ENCODE data around the gene KIAA1210. TPM values are rescaled to one million over a fixed set of nuclear protein-coding genes. Genes with fewer than 3 reads are reported as not detected.

Gene KIAA1210
- total RNA-seq, 1 experiment from 2014 or later: not detected

- in situ Hi-C loops (cut with HindIII; ENCODE audit: low pct_unique_long_range_greater_than_20kb, low sequenced_read_pairs): no loop called here
- peaks cover 19% of the 10 kb centered on the region for H3K27me3 ChIP-seq (ENCODE audit: control insufficient read depth, insufficient read depth, low read length)
- ChIA-PET CTCF (interaction anchor here (0.6 to 1.1 kb wide), 6 partner anchors 61 to 149 kb away, joined by 3 to 4 read pairs (median 4); no protein-coding TSS in a partner anchor), POLR2A (interaction anchor here (0.6 kb wide), 1 partner anchor 19 kb away, joined by 3 read pairs; no protein-coding TSS in a partner anchor)
- no peak overlapping the region for H3K4me3 ChIP-seq (ENCODE audit: low read depth in 2 of 2, low read length in 2 of 2)
- TF ChIP-seq REST (IDR thresholded peaks at IDR 0.05; ENCODE audit: insufficient read depth in 1 of 2, low read depth in 2 of 2, low read length in 1 of 2) (no peak), TCF7L2 (IDR thresholded peaks at IDR 0.05; ENCODE audit: low read depth, low read length) (no peak), CTCF (IDR thresholded peaks at IDR 0.05) (peak; percentile 83), POLR2AphosphoS5 (IDR thresholded peaks at IDR 0.05; ENCODE audit: low read depth, low read length) (no peak), SIN3A (IDR thresholded peaks at IDR 0.05; ENCODE audit: borderline replicate concordance, insufficient read depth, low read depth, low read length) (no peak)
- intact Hi-C loops (cut with micrococcal nuclease; ENCODE audit: unreplicated experiment): loop anchor here (1.0 kb wide), 1 partner anchor 99 kb away; no protein-coding TSS in a partner anchor
- DNase-seq (ENCODE audit: low read depth, low spot score) (peak; percentile 36), ATAC-seq (peak; percentile 96)
- no peak overlapping the region for H3K27ac ChIP-seq (ENCODE audit: low read length)
- no peaks in the 10 kb centered on the region for H3K4me1 ChIP-seq (ENCODE audit: control insufficient read depth, insufficient read depth, low read length)
- no peaks in the 10 kb centered on the region for H3K9me3 ChIP-seq (ENCODE audit: control insufficient read depth, insufficient read depth, low read depth, low read length)
- no peaks in the 10 kb centered on the region for H3K36me3 ChIP-seq (ENCODE audit: control insufficient read depth, insufficient read depth, low read length)
- BruUV-seq (replicated peaks): no TSS peak
These were observed 8.7 kb downstream of the KIAA1210 start for GRCh38 chrX:119118780-119119395.

GRCh38 chrX:119107206-119107605, 20.4 kb downstream of the KIAA1210 start:
- ATAC-seq: no peak
- Histone ChIP-seq H3K36me3 (ENCODE audit: control insufficient read depth, insufficient read depth, low read length) (no peaks in the 10 kb centered on the region), H3K4me3 (ENCODE audit: low read depth in 2 of 2, low read length in 2 of 2) (no peak overlapping the region), H3K27ac (ENCODE audit: low read length) (no peak overlapping the region), H3K27me3 (ENCODE audit: control insufficient read depth, insufficient read depth, low read length) (peaks cover 7% of the 10 kb centered on the region), H3K9me3 (ENCODE audit: control insufficient read depth, insufficient read depth, low read depth, low read length) (no peaks in the 10 kb centered on the region), H3K4me1 (ENCODE audit: control insufficient read depth, insufficient read depth, low read length) (no peaks in the 10 kb centered on the region)
- no TSS peak for BruUV-seq (replicated peaks)
- intact Hi-C loops (cut with micrococcal nuclease; ENCODE audit: unreplicated experiment): no loop called here
- ChIA-PET CTCF (interaction anchor here (0.6 kb wide), 1 partner anchor 173 kb away, joined by 7 read pairs; no protein-coding TSS in a partner anchor), POLR2A (no interaction called here)
- DNase-seq (ENCODE audit: low read depth, low spot score): no peak
- no peak for TF ChIP-seq TCF7L2 (IDR thresholded peaks at IDR 0.05; ENCODE audit: low read depth, low read length)
- in situ Hi-C loops (cut with HindIII; ENCODE audit: low pct_unique_long_range_greater_than_20kb, low sequenced_read_pairs): no loop called here

GRCh38 chrX:119105826-119106225, 21.8 kb downstream of the KIAA1210 start:
- ATAC-seq: no peak
- no peaks in the 10 kb centered on the region for H3K36me3 ChIP-seq (ENCODE audit: control insufficient read depth, insufficient read depth, low read length)
- intact Hi-C loops (cut with micrococcal nuclease; ENCODE audit: unreplicated experiment) (no loop called here), in situ Hi-C loops (cut with HindIII; ENCODE audit: low pct_unique_long_range_greater_than_20kb, low sequenced_read_pairs) (no loop called here)
- no peak for TF ChIP-seq SIN3A (IDR thresholded peaks at IDR 0.05; ENCODE audit: borderline replicate concordance, insufficient read depth, low read depth, low read length)
- TF ChIP-seq TCF7L2 (IDR thresholded peaks at IDR 0.05; ENCODE audit: low read depth, low read length): no peak
- TF ChIP-seq POLR2AphosphoS5 (IDR thresholded peaks at IDR 0.05; ENCODE audit: low read depth, low read length): no peak
- TF ChIP-seq CTCF (IDR thresholded peaks at IDR 0.05): no peak
- no peak for TF ChIP-seq REST (IDR thresholded peaks at IDR 0.05; ENCODE audit: insufficient read depth in 1 of 2, low read depth in 2 of 2, low read length in 1 of 2)
- ChIA-PET CTCF (no interaction called here), POLR2A (no interaction called here)
- H3K27me3 ChIP-seq (ENCODE audit: control insufficient read depth, insufficient read depth, low read length): peaks cover 10% of the 10 kb centered on the region
- H3K4me1 ChIP-seq (ENCODE audit: control insufficient read depth, insufficient read depth, low read length): no peaks in the 10 kb centered on the region
- no peak overlapping the region for H3K27ac ChIP-seq (ENCODE audit: low read length)
- BruUV-seq (replicated peaks): no TSS peak
- H3K9me3 ChIP-seq (ENCODE audit: control insufficient read depth, insufficient read depth, low read depth, low read length): no peaks in the 10 kb centered on the region
- DNase-seq (ENCODE audit: low read depth, low spot score): no peak
- no peak overlapping the region for H3K4me3 ChIP-seq (ENCODE audit: low read depth in 2 of 2, low read length in 2 of 2)

Measured in Panc1 (cell line).